Dermis blood vessel endothelial cell (primary cell): Measurements from ENCODE around the gene ARID1B. TPM values are rescaled to one million over a fixed set of nuclear protein-coding genes. Genes with fewer than 3 reads are reported as not detected.

Experiments used
- DNase-seq: peaks from one replicate; pipeline ENCODE4 v3.0.0; 2010
- total RNA-seq: library from RNA; depleted of rRNA; stranded (reverse); fragments of >200 nt; gene quantifications from 2 replicates; pipeline ENCODE4 v1.2.3, GENCODE V29; 2014

Gene ARID1B
- total RNA-seq, 1 donor from 2014 or later: 37.8 TPM

- DNase-seq: peak; percentile 60
These were observed 282.6 kb downstream of the ARID1B start for GRCh38 chr6:157059781-157060180.

DNA sequence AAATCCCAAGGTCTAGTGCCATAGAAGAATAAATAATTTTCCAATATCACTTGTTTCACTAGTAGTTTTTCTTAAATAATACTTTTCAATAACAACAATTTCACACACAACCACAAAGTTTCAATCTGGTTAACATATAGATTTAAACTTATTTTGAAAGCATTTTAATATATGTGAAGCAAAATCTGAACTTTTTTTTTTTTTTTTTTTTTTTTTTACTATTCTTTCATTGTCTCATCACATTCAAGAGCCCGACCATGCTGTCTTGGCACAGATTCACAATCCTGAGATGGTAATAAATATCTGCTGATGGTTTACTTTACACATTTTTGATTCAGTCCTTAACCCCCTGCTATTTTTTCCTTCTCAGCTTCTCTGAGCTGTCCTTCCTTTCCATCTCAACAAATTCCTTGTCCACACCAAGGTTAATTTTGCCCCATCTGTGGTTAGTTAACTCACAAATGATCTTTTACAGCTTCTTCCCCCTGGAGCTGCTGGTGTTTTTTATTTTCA lies 283.3 kb downstream of the ARID1B start:
- DNase-seq: no peak

DNA sequence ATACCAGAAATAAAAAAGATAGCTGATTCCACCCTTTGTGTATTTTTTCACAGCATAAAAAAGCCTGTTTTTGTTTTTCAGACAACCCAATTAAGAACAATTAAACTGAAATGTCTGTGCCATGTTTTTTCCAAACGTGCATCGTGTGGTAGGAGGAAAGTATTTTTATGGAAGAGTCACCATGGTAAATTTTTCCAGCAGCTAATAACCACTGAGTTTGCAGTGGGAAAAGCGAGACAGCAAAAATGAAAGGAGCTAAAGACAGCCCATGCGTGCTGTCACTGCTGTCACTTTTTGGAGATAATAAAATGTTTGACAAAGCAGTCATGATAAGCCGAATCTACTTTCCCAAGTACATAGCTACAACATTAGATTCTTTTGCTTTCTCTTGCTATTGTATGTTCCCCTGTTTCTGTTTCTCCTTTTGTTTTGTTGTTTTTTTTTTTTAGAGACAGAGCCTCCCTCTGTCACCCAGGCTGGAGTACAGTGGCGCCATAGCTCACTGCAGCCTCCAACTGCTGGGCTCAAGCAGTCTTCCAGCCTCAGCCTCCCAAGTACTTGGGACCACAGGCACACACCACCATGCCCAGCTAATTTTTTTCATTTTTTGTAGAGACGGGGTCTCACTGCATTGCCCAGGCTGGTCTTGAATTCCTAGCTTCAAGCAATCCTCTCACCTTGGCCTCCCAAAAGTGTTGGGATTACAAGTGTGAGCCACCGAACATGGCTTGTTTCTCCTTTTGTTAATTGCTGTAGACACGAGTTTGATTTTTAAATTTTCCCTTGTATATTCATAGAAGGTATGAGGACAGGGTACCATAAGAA lies 284.8 kb downstream of the ARID1B start:
- DNase-seq: no peak

DNA sequence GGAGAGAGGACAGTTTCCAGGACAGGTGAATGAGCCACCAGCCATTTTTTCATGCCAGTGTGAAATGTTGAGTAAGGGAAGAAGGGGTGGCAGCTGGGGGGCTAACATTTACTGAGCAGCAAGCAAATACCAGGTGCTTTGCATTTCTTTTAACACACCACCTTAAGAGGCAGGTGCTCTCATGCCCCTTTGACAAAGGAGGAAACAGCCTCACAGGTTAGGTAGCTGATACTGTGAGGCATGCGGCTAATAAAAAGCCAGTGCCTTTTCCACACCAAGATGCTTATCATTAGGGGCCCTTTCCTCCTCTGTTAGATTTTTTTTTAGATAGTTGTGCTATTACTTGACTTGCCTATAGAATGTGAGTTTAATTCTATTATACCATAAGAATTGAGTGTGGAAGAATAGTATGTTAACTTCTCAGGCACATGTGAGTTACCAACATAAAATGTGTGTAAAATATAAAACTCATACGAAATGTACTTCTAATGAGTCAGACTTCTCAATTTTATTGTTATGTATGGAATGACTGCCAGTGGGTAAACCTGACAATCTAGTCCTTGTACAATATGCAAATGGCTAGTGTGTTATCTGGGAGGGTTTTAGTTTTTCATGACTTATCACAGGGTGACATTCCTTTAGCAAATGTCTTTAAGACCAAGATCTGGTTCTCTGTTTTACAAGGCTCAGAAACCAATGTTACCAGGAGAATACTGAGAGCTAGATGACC lies 286.2 kb downstream of the ARID1B start:
- no peak for DNase-seq

DNA sequence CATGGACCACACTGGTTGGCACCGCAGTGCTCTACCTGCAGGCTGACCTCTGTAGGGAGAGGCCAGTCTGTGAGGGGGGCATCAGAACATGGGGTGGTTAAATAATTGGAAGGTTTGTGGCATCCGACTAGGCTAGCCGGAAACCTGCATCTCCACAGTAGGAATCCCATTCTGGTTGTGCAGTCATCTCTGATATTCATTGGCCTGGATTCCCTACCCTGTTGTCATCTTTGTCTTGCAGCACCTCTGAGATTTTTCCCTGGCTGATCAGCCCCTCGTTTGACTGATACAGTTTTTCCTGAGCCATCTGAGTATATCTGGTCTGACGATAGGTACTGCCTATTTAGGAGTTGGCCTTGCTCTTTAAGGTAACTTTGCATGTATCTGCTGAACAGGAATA lies 286.7 kb downstream of the ARID1B start:
- no peak for DNase-seq

GRCh38 chr6:157064502-157064901 lies 287.3 kb downstream of the ARID1B start:
- DNase-seq: no peak

GRCh38 chr6:157065366-157065765 lies 288.2 kb downstream of the ARID1B start:
- no peak for DNase-seq

- DNase-seq: peak; percentile 42
These were observed 289.8 kb downstream of the ARID1B start for GRCh38 chr6:157066781-157067491.

DNA sequence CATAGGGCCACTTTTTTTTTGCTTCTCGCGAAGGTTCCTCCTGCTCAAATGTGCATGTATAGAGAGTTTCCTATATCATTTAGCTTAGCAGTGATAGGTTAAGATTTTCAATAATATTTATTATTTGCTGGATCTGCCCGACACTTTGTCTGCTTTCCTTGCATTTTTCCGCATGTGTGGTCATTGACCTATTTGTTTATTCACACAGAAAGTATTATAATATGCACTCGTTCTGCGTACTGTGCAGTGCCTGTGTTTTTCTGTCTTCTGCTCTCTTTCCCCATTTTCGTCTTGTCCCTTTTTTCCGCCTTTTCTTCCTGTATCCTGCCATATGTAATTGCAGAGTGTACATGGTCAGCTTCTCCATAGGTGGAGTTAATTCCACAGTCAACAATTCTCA lies 290.3 kb downstream of the ARID1B start:
- no peak for DNase-seq

- peak; percentile 43 for DNase-seq
These were observed 291.6 kb downstream of the ARID1B start for GRCh38 chr6:157068691-157069324.

GRCh38 chr6:157069585-157069984 lies 292.4 kb downstream of the ARID1B start:
- DNase-seq: no peak

DNA sequence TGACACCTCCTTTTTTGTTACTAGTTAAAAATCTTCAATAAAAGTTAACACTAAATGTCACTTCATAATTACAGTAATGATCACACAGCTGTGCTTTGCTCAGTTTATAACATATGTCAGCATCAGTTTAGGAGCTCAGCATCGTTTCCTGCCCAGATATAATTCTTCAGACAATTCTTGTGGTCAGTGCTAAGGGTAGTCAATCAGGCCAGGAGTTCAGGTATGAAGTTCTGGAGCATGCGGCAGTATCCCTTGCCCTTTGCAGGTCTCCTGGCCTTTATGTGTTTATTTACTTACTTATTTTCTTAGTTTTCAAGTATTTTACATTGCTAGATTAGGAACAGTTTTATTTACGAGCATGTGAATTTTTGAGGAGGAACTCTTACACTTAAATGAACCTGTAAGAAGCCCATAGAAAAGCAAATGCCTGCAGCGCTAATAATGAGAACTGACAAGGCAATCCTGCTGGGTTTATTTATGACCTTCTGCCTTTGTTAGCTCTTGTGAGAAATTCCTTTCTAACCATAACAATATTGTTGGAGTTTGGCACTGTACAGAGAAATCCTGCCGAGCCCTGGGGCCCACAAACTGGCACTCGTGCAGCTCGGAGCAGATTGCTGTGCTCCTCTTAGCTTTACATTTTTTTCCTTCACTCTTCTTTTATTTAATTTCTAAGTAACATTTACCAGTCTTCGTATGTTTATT lies 293.4 kb downstream of the ARID1B start:
- peak; percentile 28 for DNase-seq

DNA sequence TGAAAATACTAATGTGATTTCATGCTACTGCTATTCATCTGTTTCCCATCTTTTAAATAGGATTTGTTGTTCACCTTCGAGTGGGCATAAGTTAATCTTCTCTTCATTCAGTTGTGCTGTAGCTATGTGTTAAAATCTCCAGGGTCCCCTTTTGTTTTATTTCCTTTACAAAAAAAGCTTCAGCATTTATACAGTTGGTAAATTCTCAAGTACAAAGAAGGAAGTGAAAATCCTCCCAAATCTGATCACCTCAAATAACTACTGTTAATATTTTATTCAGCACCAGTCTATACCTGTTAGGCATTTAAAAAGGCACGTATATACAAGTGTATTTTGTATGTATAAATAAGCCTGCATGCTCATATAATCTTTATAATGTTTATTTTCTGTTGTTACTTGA lies 294.9 kb downstream of the ARID1B start:
- no peak for DNase-seq

- DNase-seq: no peak
These were observed 296.4 kb downstream of the ARID1B start for GRCh38 chr6:157073596-157073995.

- no peak for DNase-seq
These were observed 297.8 kb downstream of the ARID1B start for GRCh38 chr6:157074969-157075368.

GRCh38 chr6:157075549-157076450 lies 298.6 kb downstream of the ARID1B start:
- DNase-seq: no peak

GRCh38 chr6:157076451-157076822 lies 299.3 kb downstream of the ARID1B start:
- DNase-seq: no peak

GRCh38 chr6:157077251-157077650 lies 300.1 kb downstream of the ARID1B start:
- no peak for DNase-seq

DNA sequence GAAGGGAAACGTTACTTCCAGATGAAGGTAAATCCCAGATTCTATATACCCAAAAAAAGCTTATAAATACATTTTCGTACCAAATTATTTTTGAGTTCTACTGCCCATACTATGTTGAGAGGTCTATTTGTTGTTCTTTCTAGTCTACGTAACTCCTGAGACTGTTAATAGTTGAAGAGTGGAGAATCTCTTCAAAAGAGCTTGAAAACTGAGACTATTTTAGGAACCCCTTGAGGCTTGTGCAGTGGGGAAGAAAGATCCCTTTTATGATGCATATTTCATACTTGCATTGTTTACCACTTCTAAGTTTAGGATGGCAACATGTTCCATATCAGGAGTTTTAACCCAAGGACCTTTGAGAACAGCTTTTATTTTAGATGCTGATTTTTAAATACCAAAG lies 301.1 kb downstream of the ARID1B start:
- DNase-seq: no peak

DNA sequence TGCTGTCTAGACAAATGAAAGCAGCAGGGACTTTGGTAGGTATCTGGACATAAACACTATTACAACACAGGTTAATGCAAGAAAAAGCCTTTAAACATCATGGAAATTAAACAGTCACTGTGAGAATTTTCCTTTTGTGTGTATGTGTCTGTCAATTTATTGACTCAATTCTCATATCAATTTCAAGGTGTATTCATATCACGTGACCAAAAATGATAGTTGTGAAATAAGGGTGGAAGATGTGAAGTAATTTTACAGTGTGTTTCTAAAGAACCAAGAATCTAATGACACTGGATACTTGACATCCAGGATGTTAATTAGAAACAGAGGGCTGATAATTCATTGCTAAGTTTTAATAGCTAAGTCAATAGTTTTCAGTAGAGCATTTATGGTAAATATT lies 302.1 kb downstream of the ARID1B start:
- DNase-seq: no peak

- no peak for DNase-seq
These were observed 302.6 kb downstream of the ARID1B start for GRCh38 chr6:157079771-157080170.
